ENCODE results near the gene ZBTB21. TPM values are rescaled to one million over a fixed set of nuclear protein-coding genes. Genes with fewer than 3 reads are reported as not detected.

The ZBTB21 gene
- total and polyA plus RNA-seq, 9 of the 15 experiments (the other 6 are each of a cell fraction or from before 2014, with no cell fraction given) = 2.2 to 15.2 (median 8.7) TPM

- TF ChIP-seq NCOA1 (IDR thresholded peaks at IDR 0.05; ENCODE audit: low read depth) (no peak), ZNF165 (CRISPR knock-in tag; IDR thresholded peaks at IDR 0.05; ENCODE audit: borderline replicate concordance) (no peak), CTBP1 (IDR thresholded peaks at IDR 0.05; ENCODE audit: borderline replicate concordance) (peak; percentile 85), CBX2 (IDR thresholded peaks at IDR 0.05; ENCODE audit: insufficient read depth, low read length, poor library complexity, severe bottlenecking) (no peak), ZNF696 (CRISPR knock-in tag; conservative IDR thresholded peaks at IDR 0.05) (no peak), XRCC5 (IDR thresholded peaks at IDR 0.05; ENCODE audit: low read depth, low read length) (no peak; the same call in 1 of the 2 replicates), TBL1XR1 (IDR thresholded peaks at IDR 0.05; ENCODE audit: low read length in 2 of 2) (no peak), ZBTB8A (IDR thresholded peaks at IDR 0.05; ENCODE audit: partially characterized antibody) (no peak), FOXK2 (conservative IDR thresholded peaks at IDR 0.05 in 1 of 2, IDR thresholded peaks at IDR 0.05 in 1 of 2; ENCODE audit: low read depth in 2 of 2) (no peak), EP300 (IDR thresholded peaks at IDR 0.05; ENCODE audit: low read length) (peak; percentile 52), ZNF444 (CRISPR knock-in tag; IDR thresholded peaks at IDR 0.05) (no peak), ZBTB9 (CRISPR knock-in tag; IDR thresholded peaks at IDR 0.05) (no peak), BCOR (IDR thresholded peaks at IDR 0.05) (no peak), POU5F1 (IDR thresholded peaks at IDR 0.05; ENCODE audit: borderline replicate concordance, low read depth, low read length, partially characterized antibody) (no peak), ZEB2 (IDR thresholded peaks at IDR 0.05) (peak; percentile 68), PCBP2 (IDR thresholded peaks at IDR 0.05; ENCODE audit: low read depth, low read length, poor library complexity, severe bottlenecking) (no peak), HDAC1 (IDR thresholded peaks at IDR 0.05) (peak in 1 of 2 experiments; percentile 28; a peak in 1 of 4 replicates), GATAD2A (IDR thresholded peaks at IDR 0.05) (no peak), RUNX1 (IDR thresholded peaks at IDR 0.05; ENCODE audit: low read depth) (no peak)
- TF ChIP-seq, protein P1, sequence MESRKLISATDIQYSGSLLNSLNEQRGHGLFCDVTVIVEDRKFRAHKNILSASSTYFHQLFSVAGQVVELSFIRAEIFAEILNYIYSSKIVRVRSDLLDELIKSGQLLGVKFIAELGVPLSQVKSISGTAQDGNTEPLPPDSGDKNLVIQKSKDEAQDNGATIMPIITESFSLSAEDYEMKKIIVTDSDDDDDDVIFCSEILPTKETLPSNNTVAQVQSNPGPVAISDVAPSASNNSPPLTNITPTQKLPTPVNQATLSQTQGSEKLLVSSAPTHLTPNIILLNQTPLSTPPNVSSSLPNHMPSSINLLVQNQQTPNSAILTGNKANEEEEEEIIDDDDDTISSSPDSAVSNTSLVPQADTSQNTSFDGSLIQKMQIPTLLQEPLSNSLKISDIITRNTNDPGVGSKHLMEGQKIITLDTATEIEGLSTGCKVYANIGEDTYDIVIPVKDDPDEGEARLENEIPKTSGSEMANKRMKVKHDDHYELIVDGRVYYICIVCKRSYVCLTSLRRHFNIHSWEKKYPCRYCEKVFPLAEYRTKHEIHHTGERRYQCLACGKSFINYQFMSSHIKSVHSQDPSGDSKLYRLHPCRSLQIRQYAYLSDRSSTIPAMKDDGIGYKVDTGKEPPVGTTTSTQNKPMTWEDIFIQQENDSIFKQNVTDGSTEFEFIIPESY (CRISPR knock-in tag; IDR thresholded peaks at IDR 0.05) = no peak
- TF ChIP-seq, protein P2, sequence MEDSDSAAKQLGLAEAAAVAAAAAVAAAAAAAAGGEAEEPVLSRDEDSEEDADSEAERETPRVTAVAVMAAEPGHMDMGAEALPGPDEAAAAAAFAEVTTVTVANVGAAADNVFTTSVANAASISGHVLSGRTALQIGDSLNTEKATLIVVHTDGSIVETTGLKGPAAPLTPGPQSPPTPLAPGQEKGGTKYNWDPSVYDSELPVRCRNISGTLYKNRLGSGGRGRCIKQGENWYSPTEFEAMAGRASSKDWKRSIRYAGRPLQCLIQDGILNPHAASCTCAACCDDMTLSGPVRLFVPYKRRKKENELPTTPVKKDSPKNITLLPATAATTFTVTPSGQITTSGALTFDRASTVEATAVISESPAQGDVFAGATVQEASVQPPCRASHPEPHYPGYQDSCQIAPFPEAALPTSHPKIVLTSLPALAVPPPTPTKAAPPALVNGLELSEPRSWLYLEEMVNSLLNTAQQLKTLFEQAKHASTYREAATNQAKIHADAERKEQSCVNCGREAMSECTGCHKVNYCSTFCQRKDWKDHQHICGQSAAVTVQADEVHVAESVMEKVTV (CRISPR knock-in tag; IDR thresholded peaks at IDR 0.05) = peak; percentile 15; the same call in 1 of the 2 replicates
- TF ChIP-seq, protein P3, sequence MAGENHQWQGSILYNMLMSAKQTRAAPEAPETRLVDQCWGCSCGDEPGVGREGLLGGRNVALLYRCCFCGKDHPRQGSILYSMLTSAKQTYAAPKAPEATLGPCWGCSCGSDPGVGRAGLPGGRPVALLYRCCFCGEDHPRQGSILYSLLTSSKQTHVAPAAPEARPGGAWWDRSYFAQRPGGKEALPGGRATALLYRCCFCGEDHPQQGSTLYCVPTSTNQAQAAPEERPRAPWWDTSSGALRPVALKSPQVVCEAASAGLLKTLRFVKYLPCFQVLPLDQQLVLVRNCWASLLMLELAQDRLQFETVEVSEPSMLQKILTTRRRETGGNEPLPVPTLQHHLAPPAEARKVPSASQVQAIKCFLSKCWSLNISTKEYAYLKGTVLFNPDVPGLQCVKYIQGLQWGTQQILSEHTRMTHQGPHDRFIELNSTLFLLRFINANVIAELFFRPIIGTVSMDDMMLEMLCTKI (IDR thresholded peaks at IDR 0.05; ENCODE audit: partially characterized antibody) = no peak
Measured at GRCh38 chr21:41956926-41957729, 53.0 kb downstream of the ZBTB21 start (continued).

Data from K562 (cell line).